K562 (cell line): ENCODE results near the gene TBL1XR1. TPM values are rescaled to one million over a fixed set of nuclear protein-coding genes. Genes with fewer than 3 reads are reported as not detected.

Source experiments
- ATAC-seq: fragments of 200-7000 bp; cut with Tn5 transposase; 3 replicates; pipeline ENCODE4 v1.9.1; 2020; ENCODE audit warnings: moderate library complexity
- BruUV-seq: library from RNA; stranded (reverse); fragments of 400-500 nt; replicated peaks from 2 replicates; lab custom pipeline; 2021; lab: Mats Ljungman, UMichigan
- CTCF ChIA-PET: fragments of 300-600 bp; formaldehyde crosslinking; extraction: SDS; loops from one replicate; lab custom pipeline; 2021; ENCODE audit warnings: low intra/inter-chr PET ratio; lab: Yijun Ruan, JAX
- POLR2A ChIA-PET: fragments of 300-600, 350-650 bp; sonication (Branson Sonifier 250); formaldehyde crosslinking; extraction: SDS; loops from one replicate; lab custom pipeline; 2021; ENCODE audit warnings: antibody characterized with exemption, inconsistent platforms; lab: Yijun Ruan, JAX
- DNase-seq, 4 experiments: peaks; one replicate each; pipeline versions ENCODE4 v3.0.0 to v3.0.0-alpha.2; 2011 to 2018; ENCODE audit warnings: low spot score in 3 of 4, mixed read lengths in 3 of 4; ENCODE audit errors: extremely low read depth in 1 of 4
- FAIRE-seq: peaks from 2 replicates; lab custom pipeline; 2011; peaks lifted over from hg19 to GRCh38; lab: Jason Lieb, UNC
- H2AFZ ChIP-seq: 2 replicates; pipeline ENCODE4 v1.6.0; 2011; ENCODE audit warnings: low read depth, low read length, control low read depth, inconsistent platforms
- H3K27ac ChIP-seq: fragments of 200-600 bp; 3 replicates; pipeline ENCODE4 v1.8.0; 2011; ENCODE audit warnings: low read depth, mild to moderate bottlenecking, control low read depth, inconsistent platforms, low read length, moderate library complexity, mixed read lengths; ENCODE audit errors: extremely low read depth
- H3K27me3 ChIP-seq, 2 experiments: fragments of 300-600 bp in 1 of 2; 2 replicates in 1 of 2; 3 replicates in 1 of 2; pipeline versions ENCODE4 v1.6.0 to v1.8.0; 2011; ENCODE audit warnings: inconsistent platforms in 2 of 2, low read length in 2 of 2, mild to moderate bottlenecking in 1 of 2, mixed read lengths in 1 of 2, moderate library complexity in 1 of 2; ENCODE audit not compliant: control insufficient read depth in 2 of 2, insufficient read depth in 2 of 2
- H3K36me3 ChIP-seq: fragments of 300-600 bp; 3 replicates; pipeline ENCODE4 v1.8.0; 2011; ENCODE audit warnings: mild to moderate bottlenecking, low read length, inconsistent platforms; ENCODE audit not compliant: control insufficient read depth, insufficient read depth
- H3K4me1 ChIP-seq, 2 experiments: fragments of 200-600 bp in 1 of 2; replicated peaks in 1 of 2; 2 replicates in 1 of 2; 3 replicates in 1 of 2; pipeline versions ENCODE4 v1.5.1 to v1.8.0; 2011; ENCODE audit warnings: inconsistent platforms in 2 of 2, low read length in 2 of 2, mild to moderate bottlenecking in 1 of 2, mixed read lengths in 1 of 2, moderate library complexity in 1 of 2; ENCODE audit not compliant: control insufficient read depth in 2 of 2, insufficient read depth in 2 of 2
- H3K4me2 ChIP-seq: 2 replicates; pipeline ENCODE4 v1.6.1; 2011; ENCODE audit warnings: low read length, control low read depth, inconsistent platforms, mixed read lengths; ENCODE audit not compliant: insufficient read depth
- H3K4me3 ChIP-seq: fragments of 200-600 bp; sonication (generic), shearing (Covaris generic); 2 replicates; pipeline ENCODE4 v1.5.1; 2016; ENCODE audit warnings: control low read depth, inconsistent platforms
- H3K79me2 ChIP-seq: fragments of 200-600 bp; 3 replicates; pipeline ENCODE4 v1.8.0; 2011; ENCODE audit warnings: low read length, inconsistent platforms; ENCODE audit not compliant: control insufficient read depth, insufficient read depth
- H3K9ac ChIP-seq, 2 experiments: 2 replicates each; pipeline versions ENCODE4 v1.6.0 to v1.6.1; 2011; ENCODE audit warnings: low read depth in 2 of 2, low read length in 2 of 2, control low read depth in 1 of 2, inconsistent platforms in 1 of 2, mild to moderate bottlenecking in 1 of 2, mixed read lengths in 1 of 2; ENCODE audit not compliant: insufficient read depth in 1 of 2
- H3K9me1 ChIP-seq: one replicate; pipeline ENCODE4 v1.6.0; 2011; ENCODE audit warnings: inconsistent platforms, mild to moderate bottlenecking, low read length, moderate library complexity; ENCODE audit not compliant: control insufficient read depth, insufficient read depth
- H3K9me3 ChIP-seq: replicated peaks from 2 replicates; pipeline ENCODE4 v1.5.1; 2011; ENCODE audit warnings: low read depth, low read length, inconsistent platforms; ENCODE audit not compliant: control insufficient read depth, insufficient read depth
- H4K20me1 ChIP-seq: replicated peaks from 2 replicates; pipeline ENCODE4 v1.6.1; 2011; ENCODE audit warnings: low read length, inconsistent platforms, mixed read lengths; ENCODE audit not compliant: control insufficient read depth, insufficient read depth
- DPF2 ChIP-seq: fragments of 450-650 bp; IDR thresholded peaks from 2 replicates; pipeline ENCODE4 v1.6.1; 2016
- EGR1 ChIP-seq: fragments of 450-650 bp; conservative IDR thresholded peaks from 2 replicates; pipeline ENCODE4 v1.6.1; 2017; ENCODE audit warnings: mild to moderate bottlenecking
- KHSRP ChIP-seq: fragments of 450-650 bp; IDR thresholded peaks from 2 replicates; pipeline ENCODE4 v1.6.1; 2017
- SRSF7 ChIP-seq: fragments of 200-400 bp; formaldehyde crosslinking; optimal IDR thresholded peaks from 2 replicates; pipeline ENCODE3; 2017; ENCODE audit warnings: mild to moderate bottlenecking, low read depth, low read length
- ZNF174 ChIP-seq: fragments of 250-450 bp; sonication (Bioruptor Pico); IDR thresholded peaks from 2 replicates; pipeline ENCODE4 v1.4.0; 2020; ENCODE audit warnings: mild to moderate bottlenecking
- WGBS: fragments of 100-300 bp; shearing (Covaris generic); methylation state at CpG from one replicate; pipeline ENCODE4 v1.1.6; 2016; ENCODE audit warnings: low coverage, mixed read lengths; ENCODE audit not compliant: insufficient coverage; ENCODE audit errors: missing lambda C conversion rate; 5-methylcytosine and 5-hydroxymethylcytosine counted together
- in situ Hi-C: fragments of 300-500 bp; cut with MboI; formaldehyde crosslinking; loops from 4 replicates; pipeline ENCODE4 v1.15.0; 2018; ENCODE audit warnings: inconsistent platforms, mixed read lengths
- intact Hi-C: fragments of 100-400 bp; cut with micrococcal nuclease; formaldehyde crosslinking; loops from 2 replicates; pipeline ENCODE4 v1.14.2; 2022
- polyA plus RNA-seq, 8 experiments: library from polyadenylated mRNA; depleted of rRNA in 4 of 8; stranded (reverse) in 5 of 8; unstranded in 3 of 8; fragments of >200 nt; fragmentation: Nextera tagmentation in 2 of 8; fragmentation: Illumina TruSeq in 1 of 8; extraction: Ambion mirVana in 2 of 8; extraction: Trizol in 1 of 8; gene quantifications; 2 replicates each; pipeline versions ENCODE4 v1.2.1 to v1.2.3, GENCODE V29; 2011 to 2014; ENCODE audit warnings: inconsistent platforms in 1 of 8, missing spikeins in 1 of 8
- total RNA-seq, 7 experiments: library from RNA; depleted of rRNA in 6 of 7; stranded (reverse); fragments of >200 nt in 6 of 7; fragmentation: Illumina TruSeq in 2 of 7; extraction: Trizol in 2 of 7; gene quantifications; 2 replicates each; pipeline versions ENCODE4 v1.2.1 to v1.2.3, GENCODE V29; 2011 to 2021; ENCODE audit warnings: low replicate concordance in 1 of 7
- TF ChIP-seq, protein P1 (sequence below): fragments of 450-650 bp; IDR thresholded peaks from 2 replicates; pipeline ENCODE4 v1.7.1; 2018; ENCODE audit warnings: mild to moderate bottlenecking, low read depth; ENCODE audit not compliant: partially characterized antibody
- TF ChIP-seq, protein P2 (sequence below): fragments of 450-650 bp; IDR thresholded peaks from 2 replicates; pipeline ENCODE4 v1.6.1; 2014; ENCODE audit warnings: low read depth, mild to moderate bottlenecking, moderate library complexity, borderline replicate concordance
- TF ChIP-seq, protein P3 (sequence below): fragments of 250-450 bp; sonication (Bioruptor Pico); IDR thresholded peaks from 2 replicates; pipeline ENCODE4 v1.8.0; 2021; ENCODE audit warnings: mild to moderate bottlenecking, moderate library complexity
- TF ChIP-seq, protein P4 (sequence below): fragments of 450-650 bp; IDR thresholded peaks from one replicate; pipeline ENCODE4 v1.6.1; 2018; ENCODE audit warnings: mild to moderate bottlenecking, moderate library complexity; ENCODE audit not compliant: partially characterized antibody

TBL1XR1 gene
- total and polyA plus RNA-seq, 9 of the 15 experiments (the other 6 are each of a cell fraction or from before 2014, with no cell fraction given): 19.6 to 171 (median 83.3) TPM

DNA sequence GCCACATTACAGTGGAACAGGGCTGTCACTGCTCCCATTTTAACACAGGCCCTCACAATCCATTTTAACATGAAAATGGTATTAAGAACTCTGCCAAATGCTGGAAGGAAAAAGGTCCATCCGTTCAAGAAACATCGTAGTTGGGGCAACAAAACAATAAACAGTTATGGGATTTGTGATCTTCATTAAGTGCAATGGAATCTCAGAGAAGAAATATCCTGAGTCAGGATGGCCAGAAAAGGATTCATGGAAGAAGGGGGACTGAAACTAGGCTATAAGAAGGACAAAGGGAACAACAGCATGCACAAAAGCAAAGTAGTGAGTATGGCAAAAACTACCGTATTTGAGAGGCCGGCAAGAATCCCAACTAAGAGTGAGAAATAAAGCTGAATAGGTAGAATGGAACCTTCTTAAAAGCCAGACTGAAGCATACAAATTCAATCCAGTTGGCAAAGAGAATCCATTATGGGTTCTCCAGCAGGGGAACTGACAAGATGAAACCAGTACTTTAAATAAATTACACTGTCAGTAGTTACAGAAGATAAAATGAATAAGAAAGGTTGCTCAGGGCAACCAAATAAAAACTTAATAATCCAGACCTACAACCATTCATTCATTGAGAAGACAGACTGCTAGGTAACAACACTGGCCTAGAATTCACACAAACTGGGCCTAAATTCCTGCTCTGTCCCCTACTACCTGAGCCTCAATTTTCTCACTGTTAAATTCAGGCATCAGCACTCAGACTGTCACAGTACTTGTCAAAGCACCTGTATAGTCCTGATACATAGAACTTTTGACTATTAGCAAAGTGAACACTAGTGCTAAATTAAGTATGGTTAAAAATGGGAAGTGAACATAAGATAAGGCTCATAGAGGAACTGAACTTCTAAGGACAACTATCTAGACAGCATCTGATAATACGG lies 6.3 kb downstream of the TBL1XR1 start:
- Histone ChIP-seq H3K9me1 (peaks cover 6% of the 10 kb centered on the region), H3K27ac (peak overlapping the region; percentile 24; the same call in 1 of the 3 replicates), H3K4me1 (peaks cover 8 to 26% of the 10 kb centered on the region in 2 experiments; a peak in 3 of 5 replicates), H3K4me2 (peak overlapping the region; percentile 5), H3K4me3 (no peak overlapping the region), H3K9ac (peak overlapping the region in 1 of 2 experiments; percentile 14; a peak in 1 of 4 replicates), H2AFZ (no peak overlapping the region), H3K79me2 (peaks cover 100% of the 10 kb centered on the region), H3K9me3 (no peaks in the 10 kb centered on the region), H3K27me3 (no peaks in the 10 kb centered on the region), H3K36me3 (peaks cover 24% of the 10 kb centered on the region), H4K20me1 (peaks cover 28% of the 10 kb centered on the region)
- intact Hi-C loops (loop anchor here (5.0 to 10.0 kb wide), 2 partner anchors 124 to 284 kb away; no protein-coding TSS in a partner anchor), in situ Hi-C loops (loop anchor here (10.0 kb wide), 1 partner anchor 136 kb away; no protein-coding TSS in a partner anchor)
- FAIRE-seq (no peak), ATAC-seq (peak; percentile 10), DNase-seq (no peak)
- ChIA-PET POLR2A (interaction anchor here (1.6 to 2.8 kb wide), 3 partner anchors 11 to 167 kb away, joined by 6 to 13 read pairs (median 10); no protein-coding TSS in a partner anchor), CTCF (interaction anchor here (0.6 kb wide), 1 partner anchor 32 kb away, joined by 3 read pairs; no protein-coding TSS in a partner anchor)
- no TSS peak for BruUV-seq
- 19% methylated on average over 5 of the region's 5 CpGs for WGBS
- TF ChIP-seq, protein P1, sequence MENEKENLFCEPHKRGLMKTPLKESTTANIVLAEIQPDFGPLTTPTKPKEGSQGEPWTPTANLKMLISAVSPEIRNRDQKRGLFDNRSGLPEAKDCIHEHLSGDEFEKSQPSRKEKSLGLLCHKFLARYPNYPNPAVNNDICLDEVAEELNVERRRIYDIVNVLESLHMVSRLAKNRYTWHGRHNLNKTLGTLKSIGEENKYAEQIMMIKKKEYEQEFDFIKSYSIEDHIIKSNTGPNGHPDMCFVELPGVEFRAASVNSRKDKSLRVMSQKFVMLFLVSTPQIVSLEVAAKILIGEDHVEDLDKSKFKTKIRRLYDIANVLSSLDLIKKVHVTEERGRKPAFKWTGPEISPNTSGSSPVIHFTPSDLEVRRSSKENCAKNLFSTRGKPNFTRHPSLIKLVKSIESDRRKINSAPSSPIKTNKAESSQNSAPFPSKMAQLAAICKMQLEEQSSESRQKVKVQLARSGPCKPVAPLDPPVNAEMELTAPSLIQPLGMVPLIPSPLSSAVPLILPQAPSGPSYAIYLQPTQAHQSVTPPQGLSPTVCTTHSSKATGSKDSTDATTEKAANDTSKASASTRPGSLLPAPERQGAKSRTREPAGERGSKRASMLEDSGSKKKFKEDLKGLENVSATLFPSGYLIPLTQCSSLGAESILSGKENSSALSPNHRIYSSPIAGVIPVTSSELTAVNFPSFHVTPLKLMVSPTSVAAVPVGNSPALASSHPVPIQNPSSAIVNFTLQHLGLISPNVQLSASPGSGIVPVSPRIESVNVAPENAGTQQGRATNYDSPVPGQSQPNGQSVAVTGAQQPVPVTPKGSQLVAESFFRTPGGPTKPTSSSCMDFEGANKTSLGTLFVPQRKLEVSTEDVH: no peak
- TF ChIP-seq, protein P2, sequence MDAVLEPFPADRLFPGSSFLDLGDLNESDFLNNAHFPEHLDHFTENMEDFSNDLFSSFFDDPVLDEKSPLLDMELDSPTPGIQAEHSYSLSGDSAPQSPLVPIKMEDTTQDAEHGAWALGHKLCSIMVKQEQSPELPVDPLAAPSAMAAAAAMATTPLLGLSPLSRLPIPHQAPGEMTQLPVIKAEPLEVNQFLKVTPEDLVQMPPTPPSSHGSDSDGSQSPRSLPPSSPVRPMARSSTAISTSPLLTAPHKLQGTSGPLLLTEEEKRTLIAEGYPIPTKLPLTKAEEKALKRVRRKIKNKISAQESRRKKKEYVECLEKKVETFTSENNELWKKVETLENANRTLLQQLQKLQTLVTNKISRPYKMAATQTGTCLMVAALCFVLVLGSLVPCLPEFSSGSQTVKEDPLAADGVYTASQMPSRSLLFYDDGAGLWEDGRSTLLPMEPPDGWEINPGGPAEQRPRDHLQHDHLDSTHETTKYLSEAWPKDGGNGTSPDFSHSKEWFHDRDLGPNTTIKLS: no peak
- no peak for TF ChIP-seq SRSF7
- TF ChIP-seq ZNF174 (CRISPR knock-in tag): no peak
- TF ChIP-seq, protein P3, sequence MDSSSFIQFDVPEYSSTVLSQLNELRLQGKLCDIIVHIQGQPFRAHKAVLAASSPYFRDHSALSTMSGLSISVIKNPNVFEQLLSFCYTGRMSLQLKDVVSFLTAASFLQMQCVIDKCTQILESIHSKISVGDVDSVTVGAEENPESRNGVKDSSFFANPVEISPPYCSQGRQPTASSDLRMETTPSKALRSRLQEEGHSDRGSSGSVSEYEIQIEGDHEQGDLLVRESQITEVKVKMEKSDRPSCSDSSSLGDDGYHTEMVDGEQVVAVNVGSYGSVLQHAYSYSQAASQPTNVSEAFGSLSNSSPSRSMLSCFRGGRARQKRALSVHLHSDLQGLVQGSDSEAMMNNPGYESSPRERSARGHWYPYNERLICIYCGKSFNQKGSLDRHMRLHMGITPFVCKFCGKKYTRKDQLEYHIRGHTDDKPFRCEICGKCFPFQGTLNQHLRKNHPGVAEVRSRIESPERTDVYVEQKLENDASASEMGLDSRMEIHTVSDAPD (CRISPR knock-in tag): no peak
- no peak for TF ChIP-seq KHSRP
- TF ChIP-seq, protein P4, sequence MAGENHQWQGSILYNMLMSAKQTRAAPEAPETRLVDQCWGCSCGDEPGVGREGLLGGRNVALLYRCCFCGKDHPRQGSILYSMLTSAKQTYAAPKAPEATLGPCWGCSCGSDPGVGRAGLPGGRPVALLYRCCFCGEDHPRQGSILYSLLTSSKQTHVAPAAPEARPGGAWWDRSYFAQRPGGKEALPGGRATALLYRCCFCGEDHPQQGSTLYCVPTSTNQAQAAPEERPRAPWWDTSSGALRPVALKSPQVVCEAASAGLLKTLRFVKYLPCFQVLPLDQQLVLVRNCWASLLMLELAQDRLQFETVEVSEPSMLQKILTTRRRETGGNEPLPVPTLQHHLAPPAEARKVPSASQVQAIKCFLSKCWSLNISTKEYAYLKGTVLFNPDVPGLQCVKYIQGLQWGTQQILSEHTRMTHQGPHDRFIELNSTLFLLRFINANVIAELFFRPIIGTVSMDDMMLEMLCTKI: no peak
- no peak for TF ChIP-seq EGR1
- peak; percentile 43; the same call in 1 of the 2 replicates for TF ChIP-seq DPF2
